H9 (cell line): Measurements from ENCODE around the gene RGS8. TPM values are rescaled to one million over a fixed set of nuclear protein-coding genes. Genes with fewer than 3 reads are reported as not detected.

ENCODE experiments used
- DNase-seq: peaks from one replicate; pipeline ENCODE4 v3.0.0-alpha.2; 2017
- H2AFZ ChIP-seq: one replicate; pipeline ENCODE4 v1.6.1; 2013; ENCODE audit warnings: mild to moderate bottlenecking, low read length, control low read depth, moderate library complexity
- H2AK5ac ChIP-seq: 2 replicates; pipeline ENCODE4 v1.6.1; 2013; ENCODE audit warnings: low read length, control low read depth, mixed read lengths; ENCODE audit not compliant: insufficient read length
- H2BK120ac ChIP-seq: one replicate; pipeline ENCODE4 v1.6.1; 2013; ENCODE audit warnings: low read depth, mild to moderate bottlenecking, low read length, control low read depth, inconsistent platforms; ENCODE audit not compliant: poor library complexity, severe bottlenecking
- H2BK12ac ChIP-seq: 2 replicates; pipeline ENCODE4 v1.6.1; 2013; ENCODE audit warnings: low read length, control low read depth, mixed read lengths, low read depth; ENCODE audit not compliant: insufficient read length
- H2BK15ac ChIP-seq: 2 replicates; pipeline ENCODE4 v1.6.1; 2013; ENCODE audit warnings: low read depth, low read length, control low read depth
- H2BK20ac ChIP-seq: one replicate; pipeline ENCODE4 v1.6.1; 2013; ENCODE audit warnings: low read depth, mild to moderate bottlenecking, low read length, control low read depth, inconsistent platforms; ENCODE audit not compliant: poor library complexity, severe bottlenecking
- H2BK5ac ChIP-seq: 2 replicates; pipeline ENCODE4 v1.6.1; 2013; ENCODE audit warnings: low read length, control low read depth, mixed read lengths; ENCODE audit not compliant: insufficient read length
- H3K14ac ChIP-seq: 2 replicates; pipeline ENCODE4 v1.6.1; 2013; ENCODE audit warnings: low read length, control low read depth; ENCODE audit not compliant: insufficient read depth
- H3K18ac ChIP-seq: 2 replicates; pipeline ENCODE4 v1.6.1; 2013; ENCODE audit warnings: low read depth, mild to moderate bottlenecking, mixed read lengths, low read length, control low read depth; ENCODE audit not compliant: insufficient read length
- H3K23ac ChIP-seq: 2 replicates; pipeline ENCODE4 v1.6.1; 2013; ENCODE audit warnings: low read length, control low read depth, mixed read lengths, low read depth; ENCODE audit not compliant: insufficient read length
- H3K23me2 ChIP-seq: 2 replicates; pipeline ENCODE4 v1.6.1; 2013; ENCODE audit warnings: low read depth, mild to moderate bottlenecking, mixed read lengths, low read length, control low read depth; ENCODE audit not compliant: insufficient read length, poor library complexity, severe bottlenecking
- H3K27ac ChIP-seq: 2 replicates; pipeline ENCODE4 v1.5.1; 2013; ENCODE audit warnings: low read length, control low read depth, mixed read lengths, low read depth; ENCODE audit not compliant: insufficient read length
- H3K27me3 ChIP-seq: 2 replicates; pipeline ENCODE4 v1.6.1; 2013; ENCODE audit warnings: low read length, control low read depth, inconsistent platforms; ENCODE audit not compliant: insufficient read depth
- H3K4ac ChIP-seq: 2 replicates; pipeline ENCODE4 v1.6.1; 2013; ENCODE audit warnings: low read depth, mild to moderate bottlenecking, control low read depth, inconsistent platforms, low read length, moderate library complexity
- H3K4me1 ChIP-seq: 2 replicates; pipeline ENCODE4 v1.6.1; 2013; ENCODE audit warnings: low read length, control low read depth, inconsistent platforms; ENCODE audit not compliant: insufficient read depth
- H3K4me2 ChIP-seq: 2 replicates; pipeline ENCODE4 v1.6.1; 2013; ENCODE audit warnings: low read length, control low read depth, mixed read lengths; ENCODE audit not compliant: insufficient read length, insufficient read depth
- H3K56ac ChIP-seq: 2 replicates; pipeline ENCODE4 v1.6.1; 2013; ENCODE audit warnings: low read depth, mild to moderate bottlenecking, mixed read lengths, low read length, control low read depth; ENCODE audit not compliant: insufficient read length
- H3K79me1 ChIP-seq: 2 replicates; pipeline ENCODE4 v1.6.1; 2013; ENCODE audit warnings: low read depth, mild to moderate bottlenecking, moderate library complexity, low read length, control low read depth, inconsistent platforms; ENCODE audit not compliant: insufficient read depth, poor library complexity, severe bottlenecking
- H3K79me2 ChIP-seq: 2 replicates; pipeline ENCODE4 v1.6.1; 2013; ENCODE audit warnings: low read length, control low read depth, inconsistent platforms; ENCODE audit not compliant: insufficient read depth
- H3K9ac ChIP-seq: 2 replicates; pipeline ENCODE4 v1.6.1; 2013; ENCODE audit warnings: low read length, control low read depth, mixed read lengths; ENCODE audit not compliant: insufficient read length; ENCODE audit errors: extremely low read depth
- H3K9me3 ChIP-seq: one replicate; pipeline ENCODE4 v1.6.1; 2013; ENCODE audit warnings: low read depth, low read length, inconsistent platforms; ENCODE audit not compliant: control insufficient read depth
- H3T11ph ChIP-seq: one replicate; pipeline ENCODE4 v1.6.1; 2013; ENCODE audit warnings: mild to moderate bottlenecking, low read length, control low read depth, inconsistent platforms
- H4K20me1 ChIP-seq: one replicate; pipeline ENCODE4 v1.6.1; 2013; ENCODE audit not compliant: control insufficient read depth, insufficient read length, insufficient read depth
- H4K5ac ChIP-seq: 2 replicates; pipeline ENCODE4 v1.6.1; 2013; ENCODE audit warnings: low read depth, mild to moderate bottlenecking, mixed read lengths, low read length, control low read depth; ENCODE audit not compliant: insufficient read length
- H4K8ac ChIP-seq: replicated peaks from 2 replicates; pipeline ENCODE4 v1.6.1; 2013; ENCODE audit warnings: low read length, control low read depth, mixed read lengths, low read depth; ENCODE audit not compliant: insufficient read length
- H4K91ac ChIP-seq: 2 replicates; pipeline ENCODE4 v1.6.1; 2013; ENCODE audit warnings: low read depth, mild to moderate bottlenecking, moderate library complexity, mixed read lengths, low read length, control low read depth; ENCODE audit not compliant: insufficient read length
- H3K27ac Mint-ChIP-seq, 3 experiments: 2 replicates in 2 of 3; 3 replicates in 1 of 3; pipeline ENCODE4 v1.8.0; 2020 to 2021; ENCODE audit warnings: mixed read lengths in 3 of 3, mild to moderate bottlenecking in 1 of 3, moderate library complexity in 1 of 3
- H3K27me3 Mint-ChIP-seq: 2 replicates; pipeline ENCODE4 v1.8.0; 2021; ENCODE audit warnings: low read depth, mild to moderate bottlenecking, moderate library complexity, mixed read lengths
- H3K36me3 Mint-ChIP-seq, 3 experiments: 2 replicates in 2 of 3; 3 replicates in 1 of 3; pipeline ENCODE4 v1.8.0; 2020 to 2021; ENCODE audit warnings: low read depth in 3 of 3, mixed read lengths in 3 of 3; ENCODE audit not compliant: insufficient read depth in 1 of 3
- H3K4me1 Mint-ChIP-seq, 2 experiments: 2 replicates each; pipeline ENCODE4 v1.8.0; 2020; ENCODE audit warnings: mixed read lengths in 2 of 2
- H3K4me3 Mint-ChIP-seq, 2 experiments: 2 replicates in 1 of 2; 3 replicates in 1 of 2; pipeline ENCODE4 v1.8.0; 2020 to 2021; ENCODE audit warnings: mild to moderate bottlenecking in 2 of 2, mixed read lengths in 2 of 2, moderate library complexity in 1 of 2
- H3K9me3 Mint-ChIP-seq, 2 experiments: 2 replicates in 1 of 2; 3 replicates in 1 of 2; pipeline ENCODE4 v1.8.0; 2020; ENCODE audit warnings: mild to moderate bottlenecking in 2 of 2, mixed read lengths in 2 of 2, moderate library complexity in 1 of 2
- CTCF ChIP-seq: fragments of 200-600 bp; sonication (generic); conservative IDR thresholded peaks from 3 replicates; pipeline ENCODE4 v1.8.0; 2021; ENCODE audit warnings: antibody characterized with exemption, mild to moderate bottlenecking
- WGBS: extraction: QIAGEN DNeasy Blood & Tissue Kit; methylation state at CpG from one replicate; pipeline ENCODE4 v1.1.7; 2013; ENCODE audit warnings: missing lambda C conversion rate, low lambda C conversion rate, mixed read lengths; ENCODE audit not compliant: insufficient read length; ENCODE audit errors: extremely low coverage; 5-methylcytosine and 5-hydroxymethylcytosine counted together
- total RNA-seq: library from RNA; stranded (reverse); gene quantifications from 2 replicates; pipeline ENCODE4 v1.2.1, GENCODE V29; 2021

The RGS8 gene
- total RNA-seq, 1 experiment from 2014 or later: not detected

DNA sequence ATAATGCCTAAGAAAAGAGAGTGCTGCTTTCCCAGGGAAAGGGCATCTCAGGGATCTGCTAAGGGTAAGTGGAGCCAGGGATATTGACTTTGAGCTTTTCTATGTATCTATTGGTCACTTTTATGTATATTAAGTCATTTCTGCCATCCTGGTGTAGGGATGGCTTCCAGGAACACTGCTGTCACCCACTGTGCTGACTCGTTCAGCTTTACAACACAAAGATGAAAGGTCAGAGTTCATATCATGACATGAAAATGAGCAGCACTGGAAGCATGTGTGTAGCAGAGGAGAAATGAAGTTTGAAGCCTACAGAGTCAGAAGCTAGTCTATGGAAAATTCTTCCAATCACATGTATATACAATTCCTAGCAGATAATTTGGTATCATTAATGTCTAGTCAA lies 37.1 kb upstream of the RGS8 start:
- no peak overlapping the region for H3K27ac ChIP-seq
- no peak overlapping the region for H3K4ac ChIP-seq
- H2BK20ac ChIP-seq: no peak overlapping the region
- no peak overlapping the region for H2BK5ac ChIP-seq
- no peak overlapping the region for H2AFZ ChIP-seq
- Mint-ChIP-seq H3K9me3 (no peaks in the 10 kb centered on the region), H3K4me1 (peaks cover 9 to 11% of the 10 kb centered on the region in 2 experiments), H3K4me3 (no peak overlapping the region), H3K36me3 (no peaks in the 10 kb centered on the region), H3K27me3 (no peaks in the 10 kb centered on the region; the same call in 1 of the 2 replicates), H3K27ac (no peak overlapping the region)
- no peaks in the 10 kb centered on the region for H3K9me3 ChIP-seq
- no peaks in the 10 kb centered on the region for H3K4me1 ChIP-seq
- H4K5ac ChIP-seq: no peak overlapping the region
- DNase-seq: no peak
- H3K14ac ChIP-seq: no peak overlapping the region
- H3K23me2 ChIP-seq: no peaks in the 10 kb centered on the region
- no peak overlapping the region for H3K4me2 ChIP-seq
- no peak overlapping the region for H2BK15ac ChIP-seq
- no peak overlapping the region for H3K23ac ChIP-seq
- no peak for TF ChIP-seq CTCF
- no peak overlapping the region for H3K18ac ChIP-seq
- H3K27me3 ChIP-seq: no peaks in the 10 kb centered on the region
- no peak overlapping the region for H2BK120ac ChIP-seq
- no peak overlapping the region for H3K9ac ChIP-seq
- H3K79me2 ChIP-seq: no peaks in the 10 kb centered on the region
- no peak overlapping the region for H2AK5ac ChIP-seq
- no peak overlapping the region for H4K91ac ChIP-seq
- no CpG with 5 or more reads among the region's 1 CpG for WGBS
- no peak overlapping the region for H2BK12ac ChIP-seq
- H4K8ac ChIP-seq: no peak overlapping the region
- no peaks in the 10 kb centered on the region for H4K20me1 ChIP-seq
- no peaks in the 10 kb centered on the region for H3K79me1 ChIP-seq
- no peak overlapping the region for H3T11ph ChIP-seq
- no peak overlapping the region for H3K56ac ChIP-seq
